HepG2 (cell line): ENCODE measurements around the gene WNK4. TPM values are rescaled to one million over a fixed set of nuclear protein-coding genes. Genes with fewer than 3 reads are reported as not detected.

Source experiments
- AGO1 ChIP-seq: fragments of 200-400 bp; formaldehyde crosslinking; IDR thresholded peaks from 2 replicates; pipeline ENCODE4 v1.6.1; 2017; ENCODE audit warnings: mild to moderate bottlenecking, low read depth, low read length, moderate library complexity; ENCODE audit not compliant: poor library complexity, severe bottlenecking
- HDAC6 ChIP-seq: fragments of 200-600 bp; sonication (generic); IDR thresholded peaks from 2 replicates; pipeline ENCODE4 v1.7.0; 2017; ENCODE audit warnings: mild to moderate bottlenecking, antibody characterized with exemption, low read length, low read depth
- KDM3A ChIP-seq: IDR thresholded peaks from 2 replicates; pipeline ENCODE4 v1.6.1; 2018; ENCODE audit warnings: low read depth, missing compliant biosample characterization
- KLF9 ChIP-seq: IDR thresholded peaks from 2 replicates; pipeline ENCODE4 v1.6.1; 2016; ENCODE audit warnings: low read depth
- NFYC ChIP-seq: IDR thresholded peaks from 2 replicates; pipeline ENCODE4 v1.6.1; 2016; ENCODE audit warnings: missing genetic modification reagents, missing compliant biosample characterization
- NONO ChIP-seq, 2 experiments: fragments of 450-650 bp in 1 of 2; sonication (generic) in 1 of 2; formaldehyde crosslinking in 1 of 2; IDR thresholded peaks in 1 of 2; conservative IDR thresholded peaks in 1 of 2; 2 replicates each; pipeline versions ENCODE4 v1.6.1 to v1.8.0; 2017 to 2022; ENCODE audit warnings: mild to moderate bottlenecking in 1 of 2, missing genetic modification reagents in 1 of 2, moderate library complexity in 1 of 2
- RCOR2 ChIP-seq: IDR thresholded peaks from 2 replicates; pipeline ENCODE4 v1.6.1; 2016; ENCODE audit warnings: missing biosample characterization, missing genetic modification reagents
- SIN3A ChIP-seq: IDR thresholded peaks from 2 replicates; pipeline ENCODE4 v1.6.1; 2011; ENCODE audit warnings: low read depth, mild to moderate bottlenecking, control low read depth, low read length, borderline replicate concordance
- SNAPC4 ChIP-seq: sonication (generic); formaldehyde crosslinking; IDR thresholded peaks from 2 replicates; pipeline ENCODE4 v1.4.0; 2020; ENCODE audit warnings: mild to moderate bottlenecking, missing genetic modification reagents
- SNAPC5 ChIP-seq: sonication (generic); formaldehyde crosslinking; IDR thresholded peaks from 2 replicates; pipeline ENCODE4 v1.8.1; 2023; ENCODE audit warnings: mild to moderate bottlenecking, missing genetic modification reagents, borderline replicate concordance
- SRF ChIP-seq: IDR thresholded peaks from 2 replicates; pipeline ENCODE4 v1.6.1; 2011; ENCODE audit warnings: mild to moderate bottlenecking, low read depth, low read length, moderate library complexity
- ZBTB25 ChIP-seq: IDR thresholded peaks from 2 replicates; pipeline ENCODE4 v1.6.1; 2018; ENCODE audit warnings: missing genetic modification reagents
- ZNF136 ChIP-seq: sonication (generic); formaldehyde crosslinking; IDR thresholded peaks from 2 replicates; pipeline ENCODE4 v1.8.1; 2022; ENCODE audit warnings: low read depth, mild to moderate bottlenecking, moderate library complexity, missing genetic modification reagents
- ZNF569 ChIP-seq: sonication (generic); formaldehyde crosslinking; IDR thresholded peaks from 2 replicates; pipeline ENCODE4 v1.5.0; 2020; ENCODE audit warnings: mild to moderate bottlenecking, missing genetic modification reagents, moderate library complexity, borderline replicate concordance
- ZNF589 ChIP-seq: sonication (generic); formaldehyde crosslinking; conservative IDR thresholded peaks from 2 replicates; pipeline ENCODE4 v1.8.0; 2022; ENCODE audit warnings: mild to moderate bottlenecking, moderate library complexity, missing genetic modification reagents
- polyA plus RNA-seq, 8 experiments: library from polyadenylated mRNA; depleted of rRNA in 3 of 8; stranded (reverse) in 7 of 8; unstranded in 1 of 8; fragments of >200 nt; fragmentation: Illumina TruSeq in 4 of 8; extraction: Trizol in 4 of 8; gene quantifications; 2 replicates each; pipeline versions ENCODE4 v1.2.1 to v1.2.3, GENCODE V29; 2011 to 2016; ENCODE audit warnings: low read depth in 4 of 8, missing spikeins in 1 of 8, mixed read lengths in 1 of 8; ENCODE audit not compliant: insufficient read depth in 1 of 8
- total RNA-seq, 5 experiments: library from RNA; depleted of rRNA; stranded (reverse); fragments of >200 nt; fragmentation: Illumina TruSeq; extraction: Trizol; gene quantifications; 2 replicates each; pipeline ENCODE4 v1.2.3, GENCODE V29; 2016; ENCODE audit warnings: low read depth in 1 of 5

The WNK4 gene
- total and polyA plus RNA-seq, 2 of the 13 experiments (the other 11 are each of a cell fraction or from before 2014, with no cell fraction given) = 2.7 to 13.7 TPM

- TF ChIP-seq RCOR2 (CRISPR knock-in tag) (peak; percentile 63; the same call in 1 of the 2 replicates), ZNF589 (CRISPR knock-in tag) (peak; percentile 97), ZNF136 (CRISPR knock-in tag) (no peak; the same call in 1 of the 2 replicates), SIN3A (peak; percentile 88; the same call in 1 of the 2 replicates), KDM3A (CRISPR knock-in tag) (peak; percentile 78; the same call in 1 of the 2 replicates), SNAPC4 (CRISPR knock-in tag) (peak; percentile 91), NFYC (CRISPR knock-in tag) (peak; percentile 93), NONO (IDR thresholded peaks at IDR 0.05) (no peak), NONO (CRISPR knock-in tag; conservative IDR thresholded peaks at IDR 0.05) (peak; percentile 97), SNAPC5 (CRISPR knock-in tag) (peak; percentile 58; the same call in 1 of the 2 replicates), HDAC6 (no peak), ZNF569 (CRISPR knock-in tag) (no peak; the same call in 1 of the 2 replicates), KLF9 (peak; percentile 89; the same call in 1 of the 2 replicates), ZBTB25 (CRISPR knock-in tag) (peak; percentile 87), SRF (peak; percentile 44; the same call in 1 of the 2 replicates), AGO1 (peak; percentile 90)
Observed at GRCh38 chr17:42798383-42799380, 18.3 kb downstream of the WNK4 start, which contains the start of the genes CNTD1 and COA3 (continued).
